Activated B cell treated with CpG ODN at 0.5 μM for 24 hours (primary cell): ENCODE results near the gene ZNF804B. TPM values are rescaled to one million over a fixed set of nuclear protein-coding genes. Genes with fewer than 3 reads are reported as not detected.

Experiments
- ATAC-seq: fragments of 200-7000 bp; cut with Tn5 transposase; one replicate; pipeline ENCODE4 v1.10.0; 2021; ENCODE audit warnings: low read depth, mild to moderate bottlenecking, moderate library complexity
- CTCF ChIA-PET: fragments of 350-600 bp; sonication (Branson Sonifier 250); formaldehyde crosslinking; loops from one replicate; lab custom pipeline; 2021; ENCODE audit warnings: antibody characterized with exemption; lab: Charles Lee
- POLR2A ChIA-PET: fragments of 350-600 bp; sonication (Branson Sonifier 250); formaldehyde crosslinking; loops from one replicate; lab custom pipeline; 2021; ENCODE audit warnings: antibody characterized with exemption; lab: Charles Lee
- DNase-seq: peaks from one replicate; pipeline ENCODE4 v3.0.0; 2022
- H3K27ac Mint-ChIP-seq: one replicate; pipeline ENCODE4 v1.8.0; 2020; ENCODE audit warnings: mixed read lengths
- H3K27me3 Mint-ChIP-seq: one replicate; pipeline ENCODE4 v1.8.0; 2021; ENCODE audit warnings: mixed read lengths
- H3K36me3 Mint-ChIP-seq: one replicate; pipeline ENCODE4 v1.8.0; 2021; ENCODE audit warnings: low read depth, mixed read lengths
- H3K4me1 Mint-ChIP-seq: one replicate; pipeline ENCODE4 v1.8.0; 2021; ENCODE audit warnings: mixed read lengths
- H3K4me3 Mint-ChIP-seq: one replicate; pipeline ENCODE4 v1.8.0; 2020; ENCODE audit warnings: mild to moderate bottlenecking, mixed read lengths
- H3K9me3 Mint-ChIP-seq: one replicate; pipeline ENCODE4 v1.8.0; 2020; ENCODE audit warnings: mixed read lengths
- intact Hi-C: fragments of 100-400 bp; cut with micrococcal nuclease; formaldehyde crosslinking; loops from one replicate; pipeline ENCODE4 v1.15.1; 2024
- total RNA-seq: library from RNA; stranded (reverse); gene quantifications from 2 replicates; pipeline ENCODE4 v1.2.3, GENCODE V29; 2022
- TF ChIP-seq, protein P1 (sequence below): fragments of 200-600 bp; IDR thresholded peaks from one replicate; pipeline ENCODE4 v1.8.0; 2022; ENCODE audit warnings: antibody characterized with exemption, mild to moderate bottlenecking

ZNF804B gene
- total RNA-seq, 1 donor from 2014 or later, result not detected

DNA sequence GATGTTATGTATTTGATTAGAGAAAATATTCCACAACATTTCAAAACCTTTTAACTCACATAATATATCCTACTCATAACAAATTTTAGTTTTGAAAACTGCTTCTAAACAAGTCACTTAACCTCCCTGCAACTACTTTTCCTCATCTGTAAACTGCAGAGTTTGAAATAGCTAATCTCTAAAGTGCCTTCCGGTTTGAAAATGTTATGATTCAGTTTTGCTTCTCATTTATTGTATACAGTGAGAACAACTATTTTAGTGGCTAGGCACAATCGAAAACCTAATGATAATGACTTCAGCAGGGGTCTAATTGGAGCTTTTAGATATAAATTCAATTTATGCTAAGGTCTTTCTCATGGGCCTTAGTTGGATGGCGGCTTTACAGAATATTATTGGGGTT is 66.7 kb downstream of the ZNF804B start:
- H3K27me3 Mint-ChIP-seq, result no peaks in the 10 kb centered on the region
- H3K4me1 Mint-ChIP-seq, result no peaks in the 10 kb centered on the region

DNA sequence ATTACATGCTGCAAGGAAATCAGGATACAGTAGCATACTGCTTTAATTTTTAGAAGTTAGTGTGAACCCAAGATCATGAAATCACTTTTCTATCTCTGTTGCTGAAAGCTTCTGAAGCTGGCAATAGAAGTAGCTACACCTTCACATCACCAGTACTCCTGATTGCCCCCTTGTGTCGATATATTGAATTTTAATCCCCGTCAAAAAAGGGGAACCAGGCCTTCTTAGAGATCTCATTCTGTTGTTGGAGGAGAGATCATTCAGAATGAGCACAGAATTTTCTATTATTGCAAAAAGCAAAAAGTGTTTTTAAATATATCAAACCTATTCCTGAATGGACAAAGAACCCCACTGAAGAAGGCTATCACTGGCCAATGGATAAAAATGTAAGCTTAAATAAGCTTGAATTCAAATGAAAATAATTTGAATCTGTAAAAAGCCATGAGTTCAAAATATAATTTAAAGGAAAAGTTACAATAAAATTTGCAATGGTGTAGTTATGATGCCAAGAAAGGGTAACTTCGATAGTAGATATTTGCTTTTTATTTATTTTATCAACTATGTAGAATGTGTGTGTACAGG is 75.7 kb downstream of the ZNF804B start:
- DNase-seq, result no peak
- CTCF ChIA-PET, result interaction anchor here (1.4 kb wide), 1 partner anchor 489 kb away, joined by 3 read pairs; no protein-coding TSS in a partner anchor

More for the DNA sequence above, 66.7 kb downstream of the ZNF804B start:
- no peaks in the 10 kb centered on the region for H3K9me3 Mint-ChIP-seq
- no peak overlapping the region for H3K27ac Mint-ChIP-seq
- ATAC-seq, result no peak
- no peaks in the 10 kb centered on the region for H3K36me3 Mint-ChIP-seq
- ChIA-PET POLR2A (no interaction called here), CTCF (no interaction called here)
- no peak overlapping the region for H3K4me3 Mint-ChIP-seq
- intact Hi-C loops, result no loop called here
- TF ChIP-seq, protein P1, sequence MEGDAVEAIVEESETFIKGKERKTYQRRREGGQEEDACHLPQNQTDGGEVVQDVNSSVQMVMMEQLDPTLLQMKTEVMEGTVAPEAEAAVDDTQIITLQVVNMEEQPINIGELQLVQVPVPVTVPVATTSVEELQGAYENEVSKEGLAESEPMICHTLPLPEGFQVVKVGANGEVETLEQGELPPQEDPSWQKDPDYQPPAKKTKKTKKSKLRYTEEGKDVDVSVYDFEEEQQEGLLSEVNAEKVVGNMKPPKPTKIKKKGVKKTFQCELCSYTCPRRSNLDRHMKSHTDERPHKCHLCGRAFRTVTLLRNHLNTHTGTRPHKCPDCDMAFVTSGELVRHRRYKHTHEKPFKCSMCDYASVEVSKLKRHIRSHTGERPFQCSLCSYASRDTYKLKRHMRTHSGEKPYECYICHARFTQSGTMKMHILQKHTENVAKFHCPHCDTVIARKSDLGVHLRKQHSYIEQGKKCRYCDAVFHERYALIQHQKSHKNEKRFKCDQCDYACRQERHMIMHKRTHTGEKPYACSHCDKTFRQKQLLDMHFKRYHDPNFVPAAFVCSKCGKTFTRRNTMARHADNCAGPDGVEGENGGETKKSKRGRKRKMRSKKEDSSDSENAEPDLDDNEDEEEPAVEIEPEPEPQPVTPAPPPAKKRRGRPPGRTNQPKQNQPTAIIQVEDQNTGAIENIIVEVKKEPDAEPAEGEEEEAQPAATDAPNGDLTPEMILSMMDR, result no peak
- no peak for DNase-seq

DNA sequence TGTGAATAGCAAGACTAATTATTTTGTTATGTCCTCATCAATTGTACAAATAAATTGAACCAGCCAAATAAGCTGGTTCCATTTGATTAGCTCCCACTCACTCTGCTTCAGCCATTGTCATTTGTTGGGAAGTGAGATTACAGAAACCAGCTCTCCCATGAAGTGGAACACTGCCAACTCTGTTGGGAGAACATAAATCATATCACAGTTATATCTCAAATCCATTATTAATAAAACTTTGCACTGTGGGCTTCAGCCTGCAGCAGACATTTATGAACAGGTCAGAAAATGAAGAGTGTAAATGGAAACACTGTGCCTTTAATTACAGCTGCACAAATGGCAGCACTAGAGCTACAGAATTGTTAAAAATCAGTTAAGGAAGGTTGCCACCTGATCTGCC is 82.7 kb downstream of the ZNF804B start:
- CTCF ChIA-PET, result no interaction called here

More for the DNA sequence above, 75.7 kb downstream of the ZNF804B start:
- H3K4me3 Mint-ChIP-seq, result no peak overlapping the region
- H3K27ac Mint-ChIP-seq, result no peak overlapping the region
- TF ChIP-seq, protein P1, result no peak
- no peaks in the 10 kb centered on the region for H3K9me3 Mint-ChIP-seq
- no peaks in the 10 kb centered on the region for H3K36me3 Mint-ChIP-seq
- ATAC-seq, result no peak
- no peaks in the 10 kb centered on the region for H3K27me3 Mint-ChIP-seq
- H3K4me1 Mint-ChIP-seq, result no peaks in the 10 kb centered on the region
- POLR2A ChIA-PET, result no interaction called here
- intact Hi-C loops, result no loop called here

DNA sequence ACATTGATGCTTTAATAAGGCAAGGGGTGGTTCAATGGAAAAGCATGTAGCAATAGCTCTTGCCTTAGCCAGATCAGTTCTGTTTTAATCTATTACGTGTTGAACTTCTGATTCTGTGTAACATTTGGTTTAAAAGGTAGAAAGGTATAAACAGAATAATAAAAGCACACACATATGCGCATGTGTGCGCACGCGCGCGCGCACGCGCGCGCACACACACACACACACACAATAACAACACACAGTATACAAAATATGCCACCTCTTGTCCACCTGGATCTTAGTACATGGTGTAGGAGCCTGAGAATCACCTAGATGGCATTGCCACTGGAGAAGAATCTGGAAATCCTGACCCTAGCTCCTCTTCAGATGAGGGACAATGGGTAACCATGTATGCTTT is 85.6 kb downstream of the ZNF804B start:
- intact Hi-C loops, result no loop called here
- CTCF ChIA-PET, result no interaction called here

More for the DNA sequence above, 82.7 kb downstream of the ZNF804B start:
- Mint-ChIP-seq H3K36me3 (no peaks in the 10 kb centered on the region), H3K4me1 (no peaks in the 10 kb centered on the region), H3K4me3 (no peak overlapping the region), H3K9me3 (no peaks in the 10 kb centered on the region), H3K27ac (no peak overlapping the region), H3K27me3 (no peaks in the 10 kb centered on the region)
- TF ChIP-seq, protein P1, result no peak
- ATAC-seq (no peak), DNase-seq (no peak)
- intact Hi-C loops, result no loop called here
- POLR2A ChIA-PET, result no interaction called here

DNA sequence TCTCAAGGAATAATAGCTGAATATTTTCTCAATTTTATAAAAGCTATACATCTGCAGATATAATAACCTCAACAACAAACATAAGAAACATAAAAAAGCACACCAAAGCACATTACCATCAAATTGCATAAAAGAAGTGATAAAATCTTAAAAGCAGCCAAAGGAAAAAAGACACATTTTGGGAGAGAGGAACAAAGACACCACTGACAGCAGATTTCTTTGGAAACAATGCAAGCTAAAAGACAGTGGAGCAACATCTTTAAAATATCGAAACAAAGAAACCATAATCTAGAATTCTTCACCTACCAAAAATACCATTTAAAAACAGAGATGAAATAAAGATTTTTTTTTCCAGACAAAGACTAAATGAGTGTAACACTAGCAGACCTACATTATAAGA is 91.7 kb downstream of the ZNF804B start:
- intact Hi-C loops, result no loop called here
- no peak for DNase-seq
- Mint-ChIP-seq H3K36me3 (no peaks in the 10 kb centered on the region), H3K4me3 (no peak overlapping the region), H3K4me1 (no peaks in the 10 kb centered on the region), H3K27me3 (no peaks in the 10 kb centered on the region), H3K9me3 (peaks cover 10% of the 10 kb centered on the region), H3K27ac (no peak overlapping the region)
- ChIA-PET CTCF (no interaction called here), POLR2A (no interaction called here)
- TF ChIP-seq, protein P1, result no peak
- no peak for ATAC-seq

More for the DNA sequence above, 85.6 kb downstream of the ZNF804B start:
- DNase-seq (no peak), ATAC-seq (no peak)
- Mint-ChIP-seq H3K27ac (no peak overlapping the region), H3K4me1 (no peaks in the 10 kb centered on the region), H3K9me3 (no peaks in the 10 kb centered on the region), H3K27me3 (no peaks in the 10 kb centered on the region), H3K4me3 (no peak overlapping the region), H3K36me3 (no peaks in the 10 kb centered on the region)
- POLR2A ChIA-PET, result no interaction called here
- TF ChIP-seq, protein P1, result no peak
